ENCODE data around the gene TUBGCP6. TPM values are rescaled to one million over a fixed set of nuclear protein-coding genes. Genes with fewer than 3 reads are reported as not detected.

The TUBGCP6 gene
- total and polyA plus RNA-seq, 10 of the 15 experiments (the other 5 are each of a cell fraction or from before 2014, with no cell fraction given) = 0.74 to 41.4 (median 19.4) TPM

- H2AFZ ChIP-seq (ENCODE audit: control insufficient read depth, low read depth, low read length) = no peak overlapping the region
- H3K36me3 ChIP-seq (ENCODE audit: control insufficient read depth in 2 of 2, insufficient read depth in 2 of 2, low read length in 1 of 2) = peaks cover 0 to 45% of the 10 kb centered on the region in 2 experiments; a peak in 3 of 4 replicates
- no peak overlapping the region for H3K27ac ChIP-seq (ENCODE audit: control insufficient read depth, insufficient read depth)
- ChIA-PET SMC1A (ENCODE audit: uncharacterized antibody, unreplicated experiment) (no interaction called here), RAD21 (ENCODE audit: unreplicated experiment) (interaction anchor here (0.6 to 0.9 kb wide), 2 partner anchors 26 to 35 kb away, joined by 3 read pairs; no protein-coding TSS in a partner anchor), POLR2A (no interaction called here), CTCF (interaction anchor here (1.6 kb wide), 1 partner anchor 46 kb away, joined by 3 read pairs; no protein-coding TSS in a partner anchor)
- in situ Hi-C loops (cut with MboI) = no loop called here
- FAIRE-seq (no peak), DNase-seq (ENCODE audit: low read depth, low spot score) (no peak), ATAC-seq (no peak)
- no TSS peak for BruUV-seq (replicated peaks)
- H3K4me1 ChIP-seq (ENCODE audit: control insufficient read depth, insufficient read depth, low read length) = no peaks in the 10 kb centered on the region
- H3K9me3 ChIP-seq (replicated peaks; ENCODE audit: control insufficient read depth, insufficient read depth, low read length) = no peaks in the 10 kb centered on the region
- no peak overlapping the region for H3K4me2 ChIP-seq (ENCODE audit: control insufficient read depth, insufficient read depth)
- H3K79me2 ChIP-seq (ENCODE audit: control insufficient read depth, insufficient read depth, low read length) = no peaks in the 10 kb centered on the region
- H4K20me1 ChIP-seq (ENCODE audit: control insufficient read depth, insufficient read depth) = no peaks in the 10 kb centered on the region
- intact Hi-C loops (cut with micrococcal nuclease; ENCODE audit: unreplicated experiment) = no loop called here
- H3K27me3 ChIP-seq (replicated peaks in 1 of 2; ENCODE audit: control insufficient read depth in 2 of 2, insufficient read depth in 2 of 2, low read length in 1 of 2) = no peaks in the 10 kb centered on the region
- WGBS (ENCODE audit: insufficient coverage, insufficient replicate concordance, low lambda C conversion rate, missing lambda C conversion rate) = 89% methylated on average over 13 of the region's 38 CpGs
- no peak overlapping the region for H3K9ac ChIP-seq (ENCODE audit: control insufficient read depth, insufficient read depth, low read length)
- H3K4me3 ChIP-seq = no peak overlapping the region
- TF ChIP-seq ZBTB40 (IDR thresholded peaks at IDR 0.05; ENCODE audit: borderline replicate concordance) = no peak
- TF ChIP-seq YY1 (IDR thresholded peaks at IDR 0.05; ENCODE audit: low read depth, low read length) = no peak
- no peak for TF ChIP-seq IRF5 (IDR thresholded peaks at IDR 0.05; ENCODE audit: borderline replicate concordance)
- no peak for TF ChIP-seq EZH2 (IDR thresholded peaks at IDR 0.05; ENCODE audit: borderline replicate concordance, control insufficient read depth, low read depth, low read length)
- TF ChIP-seq SREBF1 (IDR thresholded peaks at IDR 0.05; ENCODE audit: low read length) = no peak
- no peak for TF ChIP-seq CBX3 (IDR thresholded peaks at IDR 0.05; ENCODE audit: borderline replicate concordance, low read depth)
- TF ChIP-seq JUND (IDR thresholded peaks at IDR 0.05; ENCODE audit: low read depth, low read length) = no peak
- no peak for TF ChIP-seq ZBTB33 (IDR thresholded peaks at IDR 0.05)
- TF ChIP-seq RELB (IDR thresholded peaks at IDR 0.05; ENCODE audit: low read depth) = no peak
- no peak for TF ChIP-seq FOXM1 (IDR thresholded peaks at IDR 0.05; ENCODE audit: low read depth, low read length)
- no peak for TF ChIP-seq EGR1 (IDR thresholded peaks at IDR 0.05; ENCODE audit: borderline replicate concordance in 1 of 2, low read depth in 2 of 2, low read length in 2 of 2)
- TF ChIP-seq CHD4 (IDR thresholded peaks at IDR 0.05) = no peak
- no peak for TF ChIP-seq CHD1 (IDR thresholded peaks at IDR 0.05; ENCODE audit: low read depth, low read length)
- no peak for TF ChIP-seq MAX (IDR thresholded peaks at IDR 0.05; ENCODE audit: low read depth, low read length)
Measured at GRCh38 chr22:50280022-50280707, 35.3 kb upstream of the TUBGCP6 start.
